GM21737 (cell line): ENCODE data around the gene NDRG4.
"Not testable (repeated sequence)": the region's sequence is repeated elsewhere in the genome, so short reads cannot be mapped to it uniquely, and the experiment has no call there.

ENCODE experiments used
- ATAC-seq: cut with Tn5 transposase; IDR thresholded peaks from one replicate; pipeline ENCODE4 v1.9.1; 2021; ENCODE audit warnings: mild to moderate bottlenecking, moderate library complexity; ENCODE audit not compliant: unreplicated experiment

NDRG4 gene

GRCh38 chr16:58464916-58465731 is 34.8 kb upstream of the NDRG4 start:
- no peak for ATAC-seq

DNA sequence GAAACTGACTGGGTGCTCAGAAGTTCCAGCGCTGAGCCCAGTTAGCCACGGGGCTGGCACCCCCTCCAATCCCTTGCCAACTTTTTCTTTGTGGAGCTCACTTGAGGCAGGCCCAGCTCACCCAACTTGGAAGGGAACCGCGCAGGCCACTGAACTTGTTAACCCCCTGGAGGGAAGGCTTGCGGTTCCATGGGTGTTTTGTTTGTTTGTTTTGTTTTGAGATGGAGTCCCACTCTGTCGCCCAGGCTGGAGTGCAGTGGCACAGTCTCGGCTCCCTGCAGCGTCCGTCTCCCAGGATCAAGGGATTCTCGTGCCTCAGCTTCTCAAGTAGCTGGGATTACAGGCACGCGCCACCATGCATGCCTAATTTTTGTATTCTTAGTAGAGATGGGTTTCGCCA is 34.1 kb upstream of the NDRG4 start:
- no peak for ATAC-seq

- no peak for ATAC-seq
Observed at GRCh38 chr16:58466396-58466795, 33.5 kb upstream of the NDRG4 start.

- no peak for ATAC-seq
Observed at GRCh38 chr16:58467905-58468304, 32.0 kb upstream of the NDRG4 start.

DNA sequence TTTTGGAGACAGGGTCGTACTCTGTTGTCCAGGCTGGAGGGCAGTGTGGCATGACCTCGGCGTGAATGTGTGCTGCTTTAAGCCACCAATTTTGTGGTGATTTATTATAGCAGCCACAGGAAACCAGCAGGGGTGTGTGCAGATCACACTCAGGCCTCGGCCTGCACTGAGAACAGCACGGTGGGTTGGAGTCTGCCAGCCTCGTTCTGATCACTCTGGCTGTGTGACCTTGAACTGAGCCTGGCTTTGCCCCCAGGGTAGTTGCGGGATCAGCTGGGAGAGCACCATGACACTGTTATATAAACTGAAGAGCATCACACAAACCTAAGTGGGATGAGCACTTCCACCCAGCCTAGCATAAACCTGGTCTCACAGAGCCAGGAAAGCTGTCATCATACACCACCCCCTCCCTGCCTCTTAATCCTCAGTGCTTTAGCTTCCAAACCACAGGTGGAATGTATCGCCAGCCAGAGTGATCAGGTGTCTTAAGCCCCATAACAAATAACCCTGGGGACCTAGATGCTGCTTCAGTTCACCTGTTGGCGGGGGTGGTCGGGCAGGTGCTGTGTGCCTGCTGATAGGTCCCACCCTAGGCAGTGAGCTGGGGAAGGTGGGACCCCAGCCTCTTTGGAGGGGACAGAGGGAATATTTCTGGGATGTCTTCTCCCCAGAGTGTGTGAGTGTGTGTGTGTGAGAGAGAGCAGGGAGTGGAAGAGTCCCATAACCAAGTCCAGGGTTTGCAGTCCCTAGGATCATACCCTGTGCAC is 28.6 kb upstream of the NDRG4 start:
- no peak for ATAC-seq

DNA sequence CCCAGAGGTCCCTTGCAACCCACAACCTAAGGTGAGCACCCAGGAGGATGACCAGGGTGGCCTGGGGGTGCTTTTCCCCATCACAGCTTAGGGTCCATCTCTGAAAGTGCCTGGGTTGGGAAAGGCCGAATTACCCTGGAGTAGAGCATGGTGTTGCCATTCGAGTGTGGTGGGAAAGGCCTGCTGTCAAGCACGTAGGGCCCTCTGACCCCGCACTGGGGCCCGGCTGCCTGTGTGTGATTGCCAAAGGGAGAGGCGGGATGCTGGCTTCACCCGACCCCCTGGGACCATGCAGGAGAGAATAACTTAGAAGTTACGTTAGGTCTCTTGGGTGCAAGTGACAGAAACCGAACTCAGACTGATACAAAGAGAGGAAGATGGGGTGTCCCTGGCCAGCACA is 27.7 kb upstream of the NDRG4 start:
- no peak for ATAC-seq

- no peak for ATAC-seq
Observed at GRCh38 chr16:58472827-58473226, 27.1 kb upstream of the NDRG4 start.

- no peak for ATAC-seq
Observed at GRCh38 chr16:58474296-58474695, 25.6 kb upstream of the NDRG4 start.

DNA sequence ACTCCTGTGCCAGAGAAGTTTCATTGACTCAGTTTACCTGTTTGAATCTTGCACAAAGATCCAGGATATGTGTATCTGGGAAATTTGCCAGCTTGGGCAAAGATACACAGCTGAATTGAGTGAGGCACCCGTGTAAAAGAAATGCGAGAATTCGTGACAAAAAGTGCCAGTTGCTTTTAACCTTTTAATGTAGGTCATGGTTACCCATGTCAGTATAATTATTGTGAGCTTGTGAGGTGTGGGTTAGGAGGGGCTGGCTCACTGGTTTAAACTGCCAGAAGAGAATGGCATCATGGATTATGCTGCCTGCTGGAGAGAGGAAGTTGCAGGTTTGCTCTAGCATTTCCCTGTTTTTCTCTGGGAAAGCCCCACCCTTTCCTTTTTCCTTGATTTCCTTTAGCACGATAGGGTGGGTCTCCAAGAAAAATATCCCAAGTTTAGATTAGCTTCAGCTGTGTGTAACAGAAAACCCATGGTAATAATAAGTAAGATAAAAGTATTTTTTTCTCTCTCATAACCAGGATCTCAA is 24.8 kb upstream of the NDRG4 start:
- ATAC-seq: no peak

GRCh38 chr16:58476791-58477190 is 23.2 kb upstream of the NDRG4 start:
- no peak for ATAC-seq

- no peak for ATAC-seq
Observed at GRCh38 chr16:58478427-58478826, 21.5 kb upstream of the NDRG4 start.

DNA sequence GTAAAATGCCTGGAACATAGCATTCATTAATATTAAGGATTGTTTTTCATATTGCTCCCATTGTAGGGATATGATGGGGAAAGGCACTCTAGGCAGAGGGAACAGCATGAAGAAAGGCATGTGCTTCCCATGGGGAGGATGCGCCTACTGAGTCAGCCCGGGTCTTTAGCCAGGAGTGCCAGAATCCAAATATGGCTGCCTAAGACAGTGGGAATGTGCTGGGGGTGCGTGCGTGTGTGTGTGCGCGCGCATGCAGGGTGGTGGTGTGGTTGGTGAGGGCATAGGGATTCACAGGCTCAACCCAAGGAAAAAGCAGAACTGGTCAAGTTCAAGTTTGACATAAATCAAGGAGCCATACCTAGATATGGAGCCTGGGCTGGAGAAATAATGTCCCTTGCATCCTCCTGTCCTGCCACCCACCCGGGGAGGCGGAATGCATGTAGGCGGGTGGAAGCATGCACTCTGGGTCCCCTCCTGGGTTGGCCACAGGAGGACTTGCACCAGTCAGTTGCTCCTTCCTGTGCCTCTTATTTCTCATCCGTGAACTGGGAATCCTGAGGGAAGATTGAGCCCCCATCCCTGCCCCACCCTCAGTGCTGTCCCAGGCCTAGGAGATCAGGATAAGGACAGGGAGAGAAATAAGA is 18.6 kb upstream of the NDRG4 start:
- ATAC-seq: no peak

DNA sequence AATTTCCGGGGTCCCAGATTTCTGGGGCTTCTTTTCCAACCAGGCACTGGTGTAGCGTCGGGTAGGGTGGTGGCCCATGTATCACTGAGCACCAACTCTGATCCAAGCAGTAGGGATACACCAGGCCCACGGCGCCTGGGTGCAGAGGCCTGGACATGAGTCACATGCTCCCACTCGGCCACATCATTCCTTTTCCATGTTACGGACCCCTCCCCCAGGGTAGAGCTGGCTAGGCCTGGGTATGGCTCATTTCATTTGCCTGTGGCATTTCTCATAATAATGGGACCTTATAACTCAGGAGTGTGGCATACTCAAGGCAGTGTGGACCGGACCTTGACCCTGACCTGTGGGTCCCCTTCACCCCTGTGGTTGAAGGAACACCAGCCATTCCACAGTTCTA is 18.0 kb upstream of the NDRG4 start:
- no peak for ATAC-seq

DNA sequence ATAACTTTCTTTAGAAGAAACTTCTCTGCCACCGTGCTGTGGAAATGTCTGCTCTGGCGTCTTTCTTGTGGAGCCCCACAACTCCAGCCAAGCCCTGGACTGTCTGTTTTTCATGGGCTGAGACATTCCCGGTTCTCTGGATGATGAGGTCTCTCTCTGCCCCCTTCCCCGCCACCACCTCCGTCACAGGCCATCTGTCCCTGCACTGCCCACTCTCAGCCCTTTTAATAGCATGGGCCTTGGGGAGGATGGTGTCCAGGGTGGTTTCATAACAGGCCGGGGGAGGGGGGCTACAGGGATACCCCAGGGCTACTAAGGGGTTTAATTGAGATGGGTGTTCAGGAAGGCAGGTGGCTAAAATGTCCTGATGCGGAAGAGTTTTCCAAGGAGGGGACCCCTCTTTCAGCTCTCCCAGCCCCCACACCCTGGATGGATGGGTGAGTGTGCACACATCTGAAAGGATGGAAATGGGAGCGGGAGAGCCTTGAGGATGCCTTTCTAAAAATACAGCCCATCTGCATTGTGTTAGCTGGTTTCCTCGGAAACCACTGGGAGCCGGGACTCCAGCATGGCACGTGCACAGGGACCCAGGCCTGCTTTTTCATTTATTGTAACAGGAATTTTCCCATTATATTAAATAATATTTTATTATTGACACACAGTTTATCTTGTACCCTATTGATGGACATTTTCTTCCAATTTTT is 14.6 kb upstream of the NDRG4 start:
- ATAC-seq: no peak

DNA sequence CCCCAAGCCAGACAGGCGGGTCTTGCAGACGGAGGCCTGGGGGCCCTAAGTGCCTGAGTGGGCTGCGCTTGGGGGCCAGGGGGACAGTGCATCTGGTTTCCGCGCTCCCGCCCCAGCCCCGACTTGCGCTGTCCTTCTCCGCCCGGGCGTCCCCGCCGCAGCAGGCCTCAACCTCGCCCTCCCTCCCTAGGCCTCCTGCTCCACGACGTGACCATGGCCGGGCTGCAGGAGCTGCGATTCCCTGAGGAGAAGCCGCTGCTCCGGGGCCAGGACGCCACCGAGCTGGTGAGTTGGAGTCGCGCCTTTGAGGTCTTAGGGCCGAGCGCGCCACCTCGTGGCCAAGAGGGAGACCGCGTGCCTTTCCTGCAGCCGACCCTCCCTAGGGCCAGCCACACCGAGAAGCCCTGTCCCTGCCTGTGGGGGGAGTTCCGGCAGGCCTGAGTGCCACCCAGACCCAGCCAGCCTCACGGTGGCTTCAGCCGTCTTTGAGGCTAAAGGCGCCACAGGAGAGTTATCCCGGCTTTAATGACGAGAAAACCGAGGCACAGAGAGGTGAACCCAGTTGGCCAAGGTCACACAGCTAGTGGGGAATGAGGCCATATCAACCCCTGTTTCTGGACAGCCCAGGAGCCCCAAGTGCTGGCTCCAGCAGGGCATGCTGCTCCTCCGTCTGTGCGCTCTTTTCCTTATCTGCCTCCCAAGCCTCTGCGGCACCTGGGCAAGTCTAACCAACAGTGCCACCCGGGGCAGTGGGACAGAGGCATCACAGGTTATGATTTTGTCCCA is 12.2 kb upstream of the NDRG4 start:
- ATAC-seq: peak; percentile 74

DNA sequence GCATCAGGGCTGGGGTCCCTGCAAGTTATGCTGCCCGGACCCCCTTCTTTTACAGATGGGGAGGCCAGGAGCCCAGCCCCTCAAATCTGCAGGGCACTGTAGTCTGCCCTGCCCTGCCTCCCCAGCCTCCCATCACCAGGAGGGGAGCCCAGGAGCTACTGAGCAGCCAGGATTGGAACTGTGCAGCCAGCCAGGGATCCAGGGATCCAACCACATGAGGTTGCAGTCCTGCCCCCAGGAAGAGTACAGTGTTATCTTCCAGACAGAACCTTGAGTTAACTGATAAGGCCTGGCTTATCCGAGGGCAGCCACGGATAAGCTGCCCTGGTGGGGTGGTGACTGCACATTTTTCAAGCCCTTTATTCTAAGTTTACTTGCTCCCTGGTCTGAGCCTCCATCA is 11.4 kb upstream of the NDRG4 start:
- no peak for ATAC-seq

GRCh38 chr16:58490065-58490464 is 9.9 kb upstream of the NDRG4 start:
- ATAC-seq: no peak

- not testable (repeated sequence) for ATAC-seq
Observed at GRCh38 chr16:58490539-58490938, 9.4 kb upstream of the NDRG4 start.

DNA sequence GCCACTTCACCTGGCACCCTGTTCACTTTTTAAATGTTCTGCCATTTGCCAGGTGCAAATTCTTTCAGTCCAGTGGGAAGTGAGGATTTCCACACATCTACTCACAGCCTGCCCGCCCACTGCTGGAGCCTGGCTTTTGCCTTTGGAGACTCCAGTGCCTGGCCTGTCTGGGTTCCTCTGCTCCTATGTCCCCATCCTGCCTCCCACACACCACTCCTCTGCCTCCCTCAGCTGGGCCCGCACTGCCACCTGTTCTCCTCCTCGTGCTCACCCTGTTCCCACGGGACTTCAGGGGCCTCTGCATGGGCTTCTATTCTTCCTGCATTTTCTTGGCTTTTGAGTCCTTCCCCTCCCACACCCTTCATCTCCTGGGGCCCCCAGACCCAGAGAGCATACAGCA is 7.9 kb upstream of the NDRG4 start:
- ATAC-seq: no peak

GRCh38 chr16:58492735-58493134 is 7.2 kb upstream of the NDRG4 start:
- ATAC-seq: no peak
